ENCODE measurements around the gene ACOT12.

- no peak for TF ChIP-seq EZH2phosphoT487 (IDR thresholded peaks at IDR 0.05; ENCODE audit: insufficient read depth, low read depth)
- TF ChIP-seq EZH2 (IDR thresholded peaks at IDR 0.05; ENCODE audit: insufficient read depth, poor library complexity, severe bottlenecking) = no peak
These were observed 4.8 kb upstream of the ACOT12 start for GRCh38 chr5:81398741-81399140.

Data from GM23248 (cell line).